ENCODE measurements around the gene PLPP6. TPM values are rescaled to one million over a fixed set of nuclear protein-coding genes. Genes with fewer than 3 reads are reported as not detected.

The PLPP6 gene
- total and polyA plus RNA-seq, 3 donors from 2014 or later = 9.5 to 10.8 (median 10.4) TPM

GRCh38 chr9:4714266-4715016 lies 52.3 kb downstream of the PLPP6 start:
- intact Hi-C loops (cut with DNase I; ENCODE audit: low total_unique reads) = no loop called here
- TF ChIP-seq POLR2A (IDR thresholded peaks at IDR 0.05) (no peak), CTCF (IDR thresholded peaks at IDR 0.05) (no peak)
- H3K4me1 ChIP-seq = no peaks in the 10 kb centered on the region
- no peak overlapping the region for H3K27ac ChIP-seq
- no peak overlapping the region for H3K4me3 ChIP-seq
- H3K36me3 ChIP-seq (ENCODE audit: low read depth, missing control alignments) = no peaks in the 10 kb centered on the region
- no peak for DNase-seq
- H3K9me3 ChIP-seq = no peaks in the 10 kb centered on the region
- no peaks in the 10 kb centered on the region for H3K27me3 ChIP-seq
- 87 to 91% methylated on average over 9 of the region's 9 CpGs for WGBS, 2 donors

Other genes starting within 250 kb of the PLPP6 start
- gene SLC1A1, start 171.8 kb upstream of the PLPP6 start, total RNA-seq = 1 to 10 TPM in 1 of 2 donors, under 1 TPM in 1; 0.63 to 1.1 TPM
- 1.2 TPM for gene SLC1A1, start 171.8 kb upstream of the PLPP6 start, polyA plus RNA-seq (ENCODE audit: insufficient read depth, low read depth, low replicate concordance)
- gene SPATA6L, start 4.2 kb downstream of the PLPP6 start, total RNA-seq = 10 to 100 TPM; 12.8 to 27.5 TPM
- 42.3 TPM for gene SPATA6L, start 4.2 kb downstream of the PLPP6 start, polyA plus RNA-seq (ENCODE audit: insufficient read depth, low read depth, low replicate concordance)
- 10 to 100 TPM; 31.2 TPM for gene CDC37L1, start 17.3 kb downstream of the PLPP6 start, total RNA-seq
- 18.2 TPM for gene CDC37L1, start 17.3 kb downstream of the PLPP6 start, polyA plus RNA-seq (ENCODE audit: insufficient read depth, low read depth, low replicate concordance)
- gene AK3, start 78.9 kb downstream of the PLPP6 start, total RNA-seq = 10 to 100 TPM; 18.3 to 24.1 TPM
- 23.4 TPM for gene AK3, start 78.9 kb downstream of the PLPP6 start, polyA plus RNA-seq (ENCODE audit: insufficient read depth, low read depth, low replicate concordance)
- 10 to 100 TPM; 28.9 to 37.9 TPM for gene RCL1, start 130.7 kb downstream of the PLPP6 start, total RNA-seq
- gene RCL1, start 130.7 kb downstream of the PLPP6 start, polyA plus RNA-seq (ENCODE audit: insufficient read depth, low read depth, low replicate concordance) = 27.2 TPM

All from testis (tissue), 3 donors.